Measurements from ENCODE around the gene EVI5. TPM values are rescaled to one million over a fixed set of nuclear protein-coding genes. Genes with fewer than 3 reads are reported as not detected.

Gene EVI5
- total RNA-seq, 1 donor from 2014 or later = 13.7 TPM

GRCh38 chr1:92505015-92505692, 279.8 kb downstream of the EVI5 start:
- H3K4me3 ChIP-seq = no peak overlapping the region
- no peak for DNase-seq (ENCODE audit: low spot score)
- no peak for TF ChIP-seq EZH2 (IDR thresholded peaks at IDR 0.05)
- TF ChIP-seq, protein P1, sequence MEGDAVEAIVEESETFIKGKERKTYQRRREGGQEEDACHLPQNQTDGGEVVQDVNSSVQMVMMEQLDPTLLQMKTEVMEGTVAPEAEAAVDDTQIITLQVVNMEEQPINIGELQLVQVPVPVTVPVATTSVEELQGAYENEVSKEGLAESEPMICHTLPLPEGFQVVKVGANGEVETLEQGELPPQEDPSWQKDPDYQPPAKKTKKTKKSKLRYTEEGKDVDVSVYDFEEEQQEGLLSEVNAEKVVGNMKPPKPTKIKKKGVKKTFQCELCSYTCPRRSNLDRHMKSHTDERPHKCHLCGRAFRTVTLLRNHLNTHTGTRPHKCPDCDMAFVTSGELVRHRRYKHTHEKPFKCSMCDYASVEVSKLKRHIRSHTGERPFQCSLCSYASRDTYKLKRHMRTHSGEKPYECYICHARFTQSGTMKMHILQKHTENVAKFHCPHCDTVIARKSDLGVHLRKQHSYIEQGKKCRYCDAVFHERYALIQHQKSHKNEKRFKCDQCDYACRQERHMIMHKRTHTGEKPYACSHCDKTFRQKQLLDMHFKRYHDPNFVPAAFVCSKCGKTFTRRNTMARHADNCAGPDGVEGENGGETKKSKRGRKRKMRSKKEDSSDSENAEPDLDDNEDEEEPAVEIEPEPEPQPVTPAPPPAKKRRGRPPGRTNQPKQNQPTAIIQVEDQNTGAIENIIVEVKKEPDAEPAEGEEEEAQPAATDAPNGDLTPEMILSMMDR (IDR thresholded peaks at IDR 0.05) = no peak
- H3K9me3 ChIP-seq (ENCODE audit: low read depth) = no peaks in the 10 kb centered on the region
- Mint-ChIP-seq H3K4me1 (no peaks in the 10 kb centered on the region), H3K9me3 (no peaks in the 10 kb centered on the region), H3K36me3 (no peaks in the 10 kb centered on the region), H3K4me3 (no peak overlapping the region), H3K27me3 (ENCODE audit: insufficient read depth, low read depth) (peaks cover 3% of the 10 kb centered on the region), H3K27ac (no peak overlapping the region)
- H2AFZ ChIP-seq (replicated peaks) = no peak overlapping the region
- H3K36me3 ChIP-seq = no peaks in the 10 kb centered on the region
- no peaks in the 10 kb centered on the region for H3K79me2 ChIP-seq (ENCODE audit: low read depth)
- no peaks in the 10 kb centered on the region for H4K20me1 ChIP-seq (ENCODE audit: low read depth)
- H3K4me1 ChIP-seq = no peaks in the 10 kb centered on the region
- no peaks in the 10 kb centered on the region for H3K27me3 ChIP-seq
- no peak overlapping the region for H3K27ac ChIP-seq
- H3K4me2 ChIP-seq = no peak overlapping the region
- H3K9ac ChIP-seq = no peak overlapping the region
- no peaks in the 10 kb centered on the region for H3F3A ChIP-seq (ENCODE audit: low read depth)

DNA sequence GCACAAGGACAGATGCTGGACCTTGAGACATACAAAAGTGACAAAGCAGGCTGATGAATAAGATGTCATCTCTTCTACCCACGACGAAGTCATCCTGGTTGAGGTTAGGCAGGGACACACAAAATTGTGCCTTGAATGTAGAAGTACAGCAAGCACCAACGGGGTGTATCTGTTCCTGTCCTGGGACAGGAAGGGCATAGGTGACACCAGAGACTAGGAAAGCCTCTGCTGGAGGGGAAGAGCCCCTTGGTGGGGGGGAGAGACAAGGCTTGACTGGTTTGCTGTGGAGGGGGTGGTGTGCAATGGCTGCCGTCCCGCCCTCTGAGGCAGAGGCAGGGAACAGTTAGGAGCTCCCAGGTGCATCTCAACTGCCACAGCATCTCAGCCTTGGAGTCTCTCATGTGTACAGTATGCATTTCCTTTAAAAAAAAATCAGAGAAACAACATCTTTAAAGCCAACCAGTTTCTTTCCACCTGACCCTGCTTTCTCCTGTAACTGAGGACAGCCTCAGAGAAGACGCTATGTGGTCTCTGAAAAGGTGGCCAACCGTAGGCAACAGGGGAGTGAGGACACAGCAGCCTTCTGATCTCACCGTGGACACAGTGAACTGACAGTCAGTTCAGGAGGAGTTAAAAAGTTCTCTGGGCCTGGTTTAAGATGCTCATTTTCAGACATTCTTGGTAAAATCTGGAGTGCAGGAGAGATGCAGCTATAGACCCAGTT, 280.5 kb downstream of the EVI5 start:
- H3K4me1 Mint-ChIP-seq = no peaks in the 10 kb centered on the region
- Histone ChIP-seq H3K4me1 (no peaks in the 10 kb centered on the region), H3K4me2 (no peak overlapping the region), H3K4me3 (no peak overlapping the region), H3K9ac (no peak overlapping the region), H3K79me2 (ENCODE audit: low read depth) (no peaks in the 10 kb centered on the region), H3K9me3 (ENCODE audit: low read depth) (no peaks in the 10 kb centered on the region), H3F3A (ENCODE audit: low read depth) (no peaks in the 10 kb centered on the region), H4K20me1 (ENCODE audit: low read depth) (no peaks in the 10 kb centered on the region), H2AFZ (replicated peaks) (no peak overlapping the region), H3K27me3 (no peaks in the 10 kb centered on the region), H3K36me3 (no peaks in the 10 kb centered on the region), H3K27ac (no peak overlapping the region)
- H3K27ac Mint-ChIP-seq = no peak overlapping the region
- no peaks in the 10 kb centered on the region for H3K36me3 Mint-ChIP-seq
- H3K9me3 Mint-ChIP-seq = no peaks in the 10 kb centered on the region
- TF ChIP-seq EZH2 (IDR thresholded peaks at IDR 0.05) (no peak), EZH2phosphoT487 (IDR thresholded peaks at IDR 0.05) (no peak)
- TF ChIP-seq, protein P1 (IDR thresholded peaks at IDR 0.05) = no peak
- DNase-seq (ENCODE audit: low spot score) = no peak
- peaks cover 3% of the 10 kb centered on the region for H3K27me3 Mint-ChIP-seq (ENCODE audit: insufficient read depth, low read depth)
- H3K4me3 Mint-ChIP-seq = no peak overlapping the region

DNA sequence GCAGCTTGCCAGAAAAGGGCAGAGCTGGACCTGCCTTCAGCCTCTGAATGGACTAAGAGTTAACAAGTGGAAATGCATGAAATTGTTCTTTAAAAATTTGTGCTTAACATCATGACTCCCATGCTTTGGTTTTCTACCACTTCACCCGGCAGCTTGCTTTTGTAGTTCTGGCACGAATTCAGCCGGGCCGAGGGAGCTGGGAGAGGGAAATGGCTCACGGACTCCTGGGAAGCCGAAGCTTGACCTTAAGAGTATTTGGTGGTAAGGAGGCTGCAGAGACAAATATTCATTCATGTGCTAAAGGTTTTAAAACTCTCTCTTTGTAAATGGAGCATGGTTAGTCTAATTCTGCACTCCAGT, 281.0 kb downstream of the EVI5 start:
- H3K27ac Mint-ChIP-seq = no peak overlapping the region

More for the DNA sequence above, 281.0 kb downstream of the EVI5 start:
- Histone ChIP-seq H2AFZ (replicated peaks) (no peak overlapping the region), H3K79me2 (ENCODE audit: low read depth) (no peaks in the 10 kb centered on the region), H4K20me1 (ENCODE audit: low read depth) (no peaks in the 10 kb centered on the region), H3K36me3 (no peaks in the 10 kb centered on the region), H3F3A (ENCODE audit: low read depth) (no peaks in the 10 kb centered on the region), H3K4me2 (no peak overlapping the region), H3K27me3 (no peaks in the 10 kb centered on the region), H3K27ac (no peak overlapping the region), H3K9me3 (ENCODE audit: low read depth) (no peaks in the 10 kb centered on the region), H3K4me1 (no peaks in the 10 kb centered on the region), H3K9ac (no peak overlapping the region), H3K4me3 (no peak overlapping the region)
- no peak for DNase-seq (ENCODE audit: low spot score)
- Mint-ChIP-seq H3K27me3 (ENCODE audit: insufficient read depth, low read depth) (peaks cover 3% of the 10 kb centered on the region), H3K36me3 (no peaks in the 10 kb centered on the region), H3K4me3 (no peak overlapping the region), H3K9me3 (no peaks in the 10 kb centered on the region), H3K4me1 (no peaks in the 10 kb centered on the region)
- TF ChIP-seq EZH2phosphoT487 (IDR thresholded peaks at IDR 0.05) (no peak), EZH2 (IDR thresholded peaks at IDR 0.05) (no peak)
- TF ChIP-seq, protein P1 (IDR thresholded peaks at IDR 0.05) = no peak

Measured in neural progenitor cell (in vitro differentiated cells).